Activated CD4-positive, alpha-beta memory T cell treated with anti-CD3 and anti-CD28 coated beads, Interleukin-2, amount 10 ng/mL, durations not matched to agents 7 days and 5 days (primary cell): ENCODE data around the gene KREMEN1. TPM values are rescaled to one million over a fixed set of nuclear protein-coding genes. Genes with fewer than 3 reads are reported as not detected.
A peak's percentile ranks its signal among the peaks of the same experiment; 100 is the strongest.

Source experiments
- CTCF ChIA-PET: fragments of 350-600 bp; sonication (Branson Sonifier 250); formaldehyde crosslinking; loops from one replicate; lab custom pipeline; 2021; ENCODE audit warnings: antibody characterized with exemption, inconsistent platforms; lab: Charles Lee
- POLR2A ChIA-PET: fragments of 350-600 bp; sonication (Branson Sonifier 250); formaldehyde crosslinking; loops from one replicate; lab custom pipeline; 2021; ENCODE audit warnings: antibody characterized with exemption; lab: Charles Lee
- DNase-seq: peaks from one replicate; pipeline ENCODE4 v3.0.0-alpha.2; 2020
- H3K27ac Mint-ChIP-seq: one replicate; pipeline ENCODE4 v1.8.0; 2021; ENCODE audit warnings: mild to moderate bottlenecking, mixed read lengths
- H3K27me3 Mint-ChIP-seq: one replicate; pipeline ENCODE4 v1.8.0; 2021; ENCODE audit warnings: mixed read lengths
- H3K36me3 Mint-ChIP-seq: one replicate; pipeline ENCODE4 v1.8.0; 2021; ENCODE audit warnings: low read depth, mixed read lengths
- H3K4me1 Mint-ChIP-seq: one replicate; pipeline ENCODE4 v1.8.0; 2021; ENCODE audit warnings: mixed read lengths
- H3K4me3 Mint-ChIP-seq: one replicate; pipeline ENCODE4 v1.8.0; 2021; ENCODE audit warnings: mild to moderate bottlenecking, mixed read lengths
- H3K9me3 Mint-ChIP-seq: one replicate; pipeline ENCODE4 v1.8.0; 2021; ENCODE audit warnings: mixed read lengths
- total RNA-seq, 2 experiments: library from RNA; stranded (reverse); gene quantifications; one replicate each; pipeline ENCODE4 v1.2.3, GENCODE V29; 2021

The KREMEN1 gene
- not detected for total RNA-seq

- H3K4me3 Mint-ChIP-seq = peak within 1 kb of the TSS; percentile 54
- H3K4me1 Mint-ChIP-seq = peaks cover 19% of the 10 kb centered on the region
- ChIA-PET CTCF (interaction anchor here (0.6 to 1.4 kb wide), 3 partner anchors 60 to 580 kb away, joined by 3 to 5 read pairs (median 4); no protein-coding TSS in a partner anchor), POLR2A (no interaction called here)
- no peaks in the 10 kb centered on the region for H3K36me3 Mint-ChIP-seq
- no peaks in the 10 kb centered on the region for H3K9me3 Mint-ChIP-seq
- peaks cover 68% of the 10 kb centered on the region for H3K27me3 Mint-ChIP-seq
- no peak within 1 kb of the TSS for H3K27ac Mint-ChIP-seq
- DNase-seq = no peak
Measured at GRCh38 chr22:29072979-29073617, at the start of gene KREMEN1. Gene KREMEN1 (plus strand): TSS chr22:29073035. CDS start chr22:29073131, 96 bp downstream.

- no peak for DNase-seq
- Mint-ChIP-seq H3K4me1 (no peaks in the 10 kb centered on the region), H3K4me3 (no peak overlapping the region), H3K9me3 (peaks cover 3% of the 10 kb centered on the region), H3K36me3 (no peaks in the 10 kb centered on the region), H3K27ac (no peak overlapping the region), H3K27me3 (peaks cover 31% of the 10 kb centered on the region)
- ChIA-PET CTCF (interaction anchor here (0.6 kb wide), 2 partner anchors 131 to 193 kb away, joined by 3 to 5 read pairs; no protein-coding TSS in a partner anchor), POLR2A (no interaction called here)
Measured at GRCh38 chr22:29023172-29023796, 49.6 kb upstream of the KREMEN1 start.

GRCh38 chr22:29026579-29026978, 46.3 kb upstream of the KREMEN1 start:
- Mint-ChIP-seq H3K36me3 (no peaks in the 10 kb centered on the region), H3K4me3 (no peak overlapping the region), H3K9me3 (no peaks in the 10 kb centered on the region), H3K27ac (no peak overlapping the region), H3K27me3 (peaks cover 48% of the 10 kb centered on the region), H3K4me1 (peaks cover 11% of the 10 kb centered on the region)
- no peak for DNase-seq
- POLR2A ChIA-PET = no interaction called here
- CTCF ChIA-PET = interaction anchor here (1.8 kb wide), 1 partner anchor 14 kb away, joined by 3 read pairs; no protein-coding TSS in a partner anchor

- ChIA-PET CTCF (no interaction called here), POLR2A (no interaction called here)
- H3K4me3 Mint-ChIP-seq = no peak overlapping the region
- no peak overlapping the region for H3K27ac Mint-ChIP-seq
- DNase-seq = no peak
- peaks cover 51% of the 10 kb centered on the region for H3K27me3 Mint-ChIP-seq
- H3K36me3 Mint-ChIP-seq = no peaks in the 10 kb centered on the region
- H3K9me3 Mint-ChIP-seq = no peaks in the 10 kb centered on the region
- peaks cover 11% of the 10 kb centered on the region for H3K4me1 Mint-ChIP-seq
Measured at GRCh38 chr22:29028468-29028867, 44.4 kb upstream of the KREMEN1 start.

GRCh38 chr22:29029202-29030000, 43.4 kb upstream of the KREMEN1 start:
- Mint-ChIP-seq H3K9me3 (no peaks in the 10 kb centered on the region), H3K27ac (no peak overlapping the region), H3K36me3 (no peaks in the 10 kb centered on the region), H3K4me3 (no peak overlapping the region), H3K27me3 (peaks cover 46% of the 10 kb centered on the region), H3K4me1 (peaks cover 11% of the 10 kb centered on the region)
- CTCF ChIA-PET = interaction anchor here (2.0 kb wide), 1 partner anchor 12 kb away, joined by 5 read pairs; no protein-coding TSS in a partner anchor
- DNase-seq = no peak
- POLR2A ChIA-PET = no interaction called here

- CTCF ChIA-PET = interaction anchor here (2.0 kb wide), 1 partner anchor 11 kb away, joined by 5 read pairs; no protein-coding TSS in a partner anchor
- H3K27ac Mint-ChIP-seq = no peak overlapping the region
- POLR2A ChIA-PET = no interaction called here
- no peaks in the 10 kb centered on the region for H3K9me3 Mint-ChIP-seq
- no peak for DNase-seq
- H3K4me1 Mint-ChIP-seq = peaks cover 11% of the 10 kb centered on the region
- no peaks in the 10 kb centered on the region for H3K36me3 Mint-ChIP-seq
- H3K4me3 Mint-ChIP-seq = no peak overlapping the region
- peaks cover 48% of the 10 kb centered on the region for H3K27me3 Mint-ChIP-seq
Measured at GRCh38 chr22:29030016-29030617, 42.7 kb upstream of the KREMEN1 start.

GRCh38 chr22:29030618-29031226, 42.1 kb upstream of the KREMEN1 start:
- no peaks in the 10 kb centered on the region for H3K9me3 Mint-ChIP-seq
- no peaks in the 10 kb centered on the region for H3K36me3 Mint-ChIP-seq
- peaks cover 48% of the 10 kb centered on the region for H3K27me3 Mint-ChIP-seq
- H3K4me3 Mint-ChIP-seq = no peak overlapping the region
- DNase-seq = no peak
- H3K4me1 Mint-ChIP-seq = peaks cover 11% of the 10 kb centered on the region
- no peak overlapping the region for H3K27ac Mint-ChIP-seq
- ChIA-PET POLR2A (no interaction called here), CTCF (interaction anchor here (0.5 to 2.0 kb wide), 3 partner anchors 10 to 218 kb away, joined by 3 to 5 read pairs (median 4); no protein-coding TSS in a partner anchor)

- no peak for DNase-seq
- Mint-ChIP-seq H3K36me3 (no peaks in the 10 kb centered on the region), H3K27me3 (peaks cover 44% of the 10 kb centered on the region), H3K4me3 (no peak overlapping the region), H3K9me3 (no peaks in the 10 kb centered on the region), H3K27ac (no peak overlapping the region), H3K4me1 (peaks cover 11% of the 10 kb centered on the region)
- ChIA-PET CTCF (interaction anchor here (0.5 to 1.3 kb wide), 2 partner anchors 176 to 217 kb away, joined by 3 to 4 read pairs; no protein-coding TSS in a partner anchor), POLR2A (no interaction called here)
Measured at GRCh38 chr22:29031227-29032011, 41.4 kb upstream of the KREMEN1 start.

GRCh38 chr22:29032014-29032475, 40.8 kb upstream of the KREMEN1 start:
- ChIA-PET CTCF (interaction anchor here (1.3 kb wide), 1 partner anchor 177 kb away, joined by 4 read pairs; no protein-coding TSS in a partner anchor), POLR2A (no interaction called here)
- H3K9me3 Mint-ChIP-seq = no peaks in the 10 kb centered on the region
- no peak overlapping the region for H3K4me3 Mint-ChIP-seq
- no peak for DNase-seq
- no peak overlapping the region for H3K27ac Mint-ChIP-seq
- no peaks in the 10 kb centered on the region for H3K36me3 Mint-ChIP-seq
- H3K4me1 Mint-ChIP-seq = peaks cover 11% of the 10 kb centered on the region
- H3K27me3 Mint-ChIP-seq = peaks cover 44% of the 10 kb centered on the region

GRCh38 chr22:29032584-29032983, 40.3 kb upstream of the KREMEN1 start:
- no peak overlapping the region for H3K4me3 Mint-ChIP-seq
- H3K27ac Mint-ChIP-seq = no peak overlapping the region
- no peaks in the 10 kb centered on the region for H3K36me3 Mint-ChIP-seq
- no peak for DNase-seq
- H3K27me3 Mint-ChIP-seq = peaks cover 44% of the 10 kb centered on the region
- no peaks in the 10 kb centered on the region for H3K9me3 Mint-ChIP-seq
- ChIA-PET POLR2A (no interaction called here), CTCF (interaction anchor here (0.7 kb wide), 2 partner anchors 135 to 159 kb away, joined by 3 to 4 read pairs; no protein-coding TSS in a partner anchor)
- H3K4me1 Mint-ChIP-seq = peaks cover 11% of the 10 kb centered on the region

- H3K36me3 Mint-ChIP-seq = no peaks in the 10 kb centered on the region
- H3K27ac Mint-ChIP-seq = no peak overlapping the region
- no peaks in the 10 kb centered on the region for H3K4me1 Mint-ChIP-seq
- peaks cover 11% of the 10 kb centered on the region for H3K27me3 Mint-ChIP-seq
- ChIA-PET CTCF (interaction anchor here (1.4 kb wide), 1 partner anchor 182 kb away, joined by 4 read pairs; no protein-coding TSS in a partner anchor), POLR2A (interaction anchor here (0.6 kb wide), 1 partner anchor 155 kb away, joined by 3 read pairs; no protein-coding TSS in a partner anchor)
- no peak overlapping the region for H3K4me3 Mint-ChIP-seq
- no peak for DNase-seq
- H3K9me3 Mint-ChIP-seq = no peaks in the 10 kb centered on the region
Measured at GRCh38 chr22:29037340-29037932, 35.4 kb upstream of the KREMEN1 start.
